WTC11 (cell line): ENCODE measurements around the gene HPX. TPM values are rescaled to one million over a fixed set of nuclear protein-coding genes. Genes with fewer than 3 reads are reported as not detected.

Experiments
- ATAC-seq: fragments of 200-7000 bp; cut with Tn5 transposase; 2 replicates; pipeline ENCODE4 v1.10.0; 2021; ENCODE audit warnings: mild to moderate bottlenecking, moderate library complexity
- CTCF ChIA-PET: fragments of 300-600 bp; sonication (Branson Sonifier 250); formaldehyde crosslinking; loops from one replicate; lab custom pipeline; 2021; ENCODE audit warnings: antibody characterized with exemption; lab: Charles Lee
- POLR2A ChIA-PET: fragments of 350-600 bp; sonication (Branson Sonifier 250); formaldehyde crosslinking; loops from one replicate; lab custom pipeline; 2021; ENCODE audit warnings: antibody characterized with exemption; lab: Charles Lee
- DNase-seq: peaks from one replicate; pipeline ENCODE4 v3.0.0; 2021; ENCODE audit warnings: low spot score
- H3K27ac Mint-ChIP-seq: 2 replicates; pipeline ENCODE4 v1.8.0; 2021; ENCODE audit warnings: mixed read lengths
- H3K27me3 Mint-ChIP-seq: 2 replicates; pipeline ENCODE4 v1.8.0; 2021; ENCODE audit warnings: low read depth, mild to moderate bottlenecking, moderate library complexity, mixed read lengths
- H3K36me3 Mint-ChIP-seq: 2 replicates; pipeline ENCODE4 v1.8.0; 2021; ENCODE audit warnings: mixed read lengths
- H3K4me1 Mint-ChIP-seq: 2 replicates; pipeline ENCODE4 v1.8.0; 2022; ENCODE audit warnings: mixed read lengths
- H3K4me3 Mint-ChIP-seq: 2 replicates; pipeline ENCODE4 v1.8.0; 2021; ENCODE audit warnings: mild to moderate bottlenecking, moderate library complexity, mixed read lengths
- H3K9me3 Mint-ChIP-seq: 2 replicates; pipeline ENCODE4 v1.8.0; 2021; ENCODE audit warnings: mixed read lengths
- ESRRA ChIP-seq: sonication (generic); formaldehyde crosslinking; IDR thresholded peaks from 2 replicates; pipeline ENCODE4 v1.8.1; 2022; ENCODE audit warnings: mild to moderate bottlenecking, missing genetic modification reagents, borderline replicate concordance
- FOXJ3 ChIP-seq: sonication (generic); formaldehyde crosslinking; IDR thresholded peaks from 2 replicates; pipeline ENCODE4 v1.9.0; 2021; ENCODE audit warnings: missing genetic modification reagents, mild to moderate bottlenecking, borderline replicate concordance
- FOXP4 ChIP-seq: sonication (generic); formaldehyde crosslinking; IDR thresholded peaks from 2 replicates; pipeline ENCODE4 v1.8.0; 2022; ENCODE audit warnings: mild to moderate bottlenecking, missing genetic modification reagents
- IRF2 ChIP-seq: sonication (generic); formaldehyde crosslinking; IDR thresholded peaks from 2 replicates; pipeline ENCODE4 v1.8.0; 2022; ENCODE audit warnings: low read depth, missing genetic modification reagents, borderline replicate concordance
- JUN ChIP-seq: sonication (generic); formaldehyde crosslinking; IDR thresholded peaks from 2 replicates; pipeline ENCODE4 v1.8.0; 2023; ENCODE audit warnings: mild to moderate bottlenecking, missing genetic modification reagents
- MYBL2 ChIP-seq: sonication (generic); formaldehyde crosslinking; IDR thresholded peaks from 2 replicates; pipeline ENCODE4 v1.8.1; 2023; ENCODE audit warnings: mild to moderate bottlenecking, moderate library complexity, missing genetic modification reagents
- NR2C2 ChIP-seq: sonication (generic); formaldehyde crosslinking; IDR thresholded peaks from 2 replicates; pipeline ENCODE4 v1.8.0; 2022; ENCODE audit warnings: mild to moderate bottlenecking, missing genetic modification reagents
- SP1 ChIP-seq: sonication (generic); formaldehyde crosslinking; conservative IDR thresholded peaks from 2 replicates; pipeline ENCODE4 v1.8.1; 2022; ENCODE audit warnings: missing genetic modification reagents
- STAT6 ChIP-seq: sonication (generic); formaldehyde crosslinking; conservative IDR thresholded peaks from 2 replicates; pipeline ENCODE4 v1.8.1; 2023; ENCODE audit warnings: mild to moderate bottlenecking, low read depth, missing genetic modification reagents, moderate library complexity
- TP53 ChIP-seq: sonication (generic); formaldehyde crosslinking; IDR thresholded peaks from 2 replicates; pipeline ENCODE4 v1.8.1; 2023; ENCODE audit warnings: mild to moderate bottlenecking, missing genetic modification reagents
- ZBTB21 ChIP-seq: sonication (generic); formaldehyde crosslinking; IDR thresholded peaks from 2 replicates; pipeline ENCODE4 v1.8.1; 2023; ENCODE audit warnings: mild to moderate bottlenecking, missing genetic modification reagents, borderline replicate concordance
- ZBTB43 ChIP-seq: sonication (generic); formaldehyde crosslinking; IDR thresholded peaks from 2 replicates; pipeline ENCODE4 v1.8.1; 2023; ENCODE audit warnings: mild to moderate bottlenecking, missing genetic modification reagents
- ZNF121 ChIP-seq: sonication (generic); formaldehyde crosslinking; IDR thresholded peaks from 2 replicates; pipeline ENCODE4 v1.8.0; 2023; ENCODE audit warnings: missing genetic modification reagents
- ZNF219 ChIP-seq: sonication (generic); formaldehyde crosslinking; IDR thresholded peaks from 2 replicates; pipeline ENCODE4 v1.8.0; 2023; ENCODE audit warnings: missing genetic modification reagents, mild to moderate bottlenecking, borderline replicate concordance
- total RNA-seq: library from RNA; stranded (reverse); gene quantifications from 3 replicates; pipeline ENCODE4 v1.2.3, GENCODE V29; 2021
- TF ChIP-seq, protein P1 (sequence below): fragments of 250-450 bp; sonication (Bioruptor Pico); IDR thresholded peaks from 2 replicates; pipeline ENCODE4 v1.8.0; 2021; ENCODE audit warnings: mild to moderate bottlenecking
- TF ChIP-seq, protein P2 (sequence below): fragments of 200-600 bp; IDR thresholded peaks from 2 replicates; pipeline ENCODE4 v1.8.0; 2022; ENCODE audit warnings: antibody characterized with exemption
- TF ChIP-seq, protein P3 (sequence below): sonication (generic); formaldehyde crosslinking; IDR thresholded peaks from 2 replicates; pipeline ENCODE4 v1.8.1; 2023; ENCODE audit warnings: mild to moderate bottlenecking, moderate library complexity, missing genetic modification reagents
- TF ChIP-seq, protein P4 (sequence below): fragments of 250-450 bp; sonication (Bioruptor Pico); IDR thresholded peaks from 2 replicates; pipeline ENCODE4 v2.1.2; 2022; ENCODE audit warnings: mild to moderate bottlenecking, moderate library complexity
- TF ChIP-seq, protein P5 (sequence below): sonication (generic); formaldehyde crosslinking; IDR thresholded peaks from 2 replicates; pipeline ENCODE4 v1.8.1; 2023; ENCODE audit warnings: mild to moderate bottlenecking, missing genetic modification reagents, moderate library complexity
- TF ChIP-seq, protein P6 (sequence below): sonication (generic); formaldehyde crosslinking; IDR thresholded peaks from 2 replicates; pipeline ENCODE4 v1.8.0; 2022; ENCODE audit warnings: mild to moderate bottlenecking, missing genetic modification reagents

Gene HPX
- total RNA-seq, 1 experiment from 2014 or later: 1.7 TPM

DNA sequence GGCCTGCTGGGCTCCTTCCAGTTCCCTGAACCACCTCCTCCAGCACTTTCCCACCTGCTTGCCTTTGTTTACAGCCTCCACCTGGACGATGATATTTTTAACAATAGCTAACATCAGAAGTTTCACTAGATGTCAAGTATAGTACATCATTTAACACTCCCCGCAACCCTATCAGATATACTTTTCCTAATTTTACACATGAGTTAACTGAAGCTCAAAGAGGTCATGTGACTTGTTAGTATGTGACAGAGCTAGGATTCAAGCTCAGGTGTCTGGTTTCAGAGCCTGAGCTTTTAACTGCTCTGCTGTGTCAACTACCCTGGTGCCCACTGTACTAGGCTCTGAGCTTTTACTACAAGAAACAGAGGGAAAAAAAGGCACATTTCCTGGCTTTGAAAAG, 14.3 kb upstream of the HPX start:
- Mint-ChIP-seq H3K27me3 (no peaks in the 10 kb centered on the region), H3K4me3 (no peak overlapping the region), H3K9me3 (no peaks in the 10 kb centered on the region), H3K27ac (no peak overlapping the region), H3K4me1 (no peaks in the 10 kb centered on the region), H3K36me3 (peaks cover 2% of the 10 kb centered on the region; the same call in 1 of the 2 replicates)
- DNase-seq (no peak), ATAC-seq (no peak)
- ChIA-PET POLR2A (no interaction called here), CTCF (interaction anchor here (1.0 to 6.0 kb wide), 2 partner anchors 11 to 27 kb away, joined by 3 to 42 read pairs; no protein-coding TSS in a partner anchor)
- no peak for TF ChIP-seq TP53
- TF ChIP-seq SP1: no peak
- TF ChIP-seq ZBTB43 (CRISPR knock-in tag): no peak
- TF ChIP-seq NR2C2: no peak
- no peak for TF ChIP-seq JUN (CRISPR knock-in tag)
- TF ChIP-seq, protein P1, sequence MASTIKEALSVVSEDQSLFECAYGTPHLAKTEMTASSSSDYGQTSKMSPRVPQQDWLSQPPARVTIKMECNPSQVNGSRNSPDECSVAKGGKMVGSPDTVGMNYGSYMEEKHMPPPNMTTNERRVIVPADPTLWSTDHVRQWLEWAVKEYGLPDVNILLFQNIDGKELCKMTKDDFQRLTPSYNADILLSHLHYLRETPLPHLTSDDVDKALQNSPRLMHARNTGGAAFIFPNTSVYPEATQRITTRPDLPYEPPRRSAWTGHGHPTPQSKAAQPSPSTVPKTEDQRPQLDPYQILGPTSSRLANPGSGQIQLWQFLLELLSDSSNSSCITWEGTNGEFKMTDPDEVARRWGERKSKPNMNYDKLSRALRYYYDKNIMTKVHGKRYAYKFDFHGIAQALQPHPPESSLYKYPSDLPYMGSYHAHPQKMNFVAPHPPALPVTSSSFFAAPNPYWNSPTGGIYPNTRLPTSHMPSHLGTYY (CRISPR knock-in tag): no peak
- TF ChIP-seq ZNF219: no peak
- TF ChIP-seq STAT6 (CRISPR knock-in tag): no peak
- TF ChIP-seq, protein P2, sequence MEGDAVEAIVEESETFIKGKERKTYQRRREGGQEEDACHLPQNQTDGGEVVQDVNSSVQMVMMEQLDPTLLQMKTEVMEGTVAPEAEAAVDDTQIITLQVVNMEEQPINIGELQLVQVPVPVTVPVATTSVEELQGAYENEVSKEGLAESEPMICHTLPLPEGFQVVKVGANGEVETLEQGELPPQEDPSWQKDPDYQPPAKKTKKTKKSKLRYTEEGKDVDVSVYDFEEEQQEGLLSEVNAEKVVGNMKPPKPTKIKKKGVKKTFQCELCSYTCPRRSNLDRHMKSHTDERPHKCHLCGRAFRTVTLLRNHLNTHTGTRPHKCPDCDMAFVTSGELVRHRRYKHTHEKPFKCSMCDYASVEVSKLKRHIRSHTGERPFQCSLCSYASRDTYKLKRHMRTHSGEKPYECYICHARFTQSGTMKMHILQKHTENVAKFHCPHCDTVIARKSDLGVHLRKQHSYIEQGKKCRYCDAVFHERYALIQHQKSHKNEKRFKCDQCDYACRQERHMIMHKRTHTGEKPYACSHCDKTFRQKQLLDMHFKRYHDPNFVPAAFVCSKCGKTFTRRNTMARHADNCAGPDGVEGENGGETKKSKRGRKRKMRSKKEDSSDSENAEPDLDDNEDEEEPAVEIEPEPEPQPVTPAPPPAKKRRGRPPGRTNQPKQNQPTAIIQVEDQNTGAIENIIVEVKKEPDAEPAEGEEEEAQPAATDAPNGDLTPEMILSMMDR: no peak
- TF ChIP-seq, protein P3, sequence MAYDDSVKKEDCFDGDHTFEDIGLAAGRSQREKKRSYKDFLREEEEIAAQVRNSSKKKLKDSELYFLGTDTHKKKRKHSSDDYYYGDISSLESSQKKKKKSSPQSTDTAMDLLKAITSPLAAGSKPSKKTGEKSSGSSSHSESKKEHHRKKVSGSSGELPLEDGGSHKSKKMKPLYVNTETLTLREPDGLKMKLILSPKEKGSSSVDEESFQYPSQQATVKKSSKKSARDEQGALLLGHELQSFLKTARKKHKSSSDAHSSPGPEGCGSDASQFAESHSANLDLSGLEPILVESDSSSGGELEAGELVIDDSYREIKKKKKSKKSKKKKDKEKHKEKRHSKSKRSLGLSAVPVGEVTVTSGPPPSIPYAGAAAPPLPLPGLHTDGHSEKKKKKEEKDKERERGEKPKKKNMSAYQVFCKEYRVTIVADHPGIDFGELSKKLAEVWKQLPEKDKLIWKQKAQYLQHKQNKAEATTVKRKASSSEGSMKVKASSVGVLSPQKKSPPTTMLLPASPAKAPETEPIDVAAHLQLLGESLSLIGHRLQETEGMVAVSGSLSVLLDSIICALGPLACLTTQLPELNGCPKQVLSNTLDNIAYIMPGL: no peak
- TF ChIP-seq, protein P4, sequence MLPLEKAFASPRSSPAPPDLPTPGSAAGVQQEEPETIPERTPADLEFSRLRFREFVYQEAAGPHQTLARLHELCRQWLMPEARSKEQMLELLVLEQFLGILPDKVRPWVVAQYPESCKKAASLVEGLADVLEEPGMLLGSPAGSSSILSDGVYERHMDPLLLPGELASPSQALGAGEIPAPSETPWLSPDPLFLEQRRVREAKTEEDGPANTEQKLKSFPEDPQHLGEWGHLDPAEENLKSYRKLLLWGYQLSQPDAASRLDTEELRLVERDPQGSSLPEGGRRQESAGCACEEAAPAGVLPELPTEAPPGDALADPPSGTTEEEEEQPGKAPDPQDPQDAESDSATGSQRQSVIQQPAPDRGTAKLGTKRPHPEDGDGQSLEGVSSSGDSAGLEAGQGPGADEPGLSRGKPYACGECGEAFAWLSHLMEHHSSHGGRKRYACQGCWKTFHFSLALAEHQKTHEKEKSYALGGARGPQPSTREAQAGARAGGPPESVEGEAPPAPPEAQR (CRISPR knock-in tag): no peak
- TF ChIP-seq ZBTB21 (CRISPR knock-in tag): no peak
- no peak for TF ChIP-seq FOXJ3 (CRISPR knock-in tag)
- TF ChIP-seq, protein P5, sequence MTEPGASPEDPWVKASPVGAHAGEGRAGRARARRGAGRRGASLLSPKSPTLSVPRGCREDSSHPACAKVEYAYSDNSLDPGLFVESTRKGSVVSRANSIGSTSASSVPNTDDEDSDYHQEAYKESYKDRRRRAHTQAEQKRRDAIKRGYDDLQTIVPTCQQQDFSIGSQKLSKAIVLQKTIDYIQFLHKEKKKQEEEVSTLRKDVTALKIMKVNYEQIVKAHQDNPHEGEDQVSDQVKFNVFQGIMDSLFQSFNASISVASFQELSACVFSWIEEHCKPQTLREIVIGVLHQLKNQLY (CRISPR knock-in tag): no peak
- TF ChIP-seq FOXP4 (CRISPR knock-in tag): no peak
- TF ChIP-seq MYBL2 (CRISPR knock-in tag): no peak
- no peak for TF ChIP-seq ESRRA
- TF ChIP-seq ZNF121 (CRISPR knock-in tag): no peak
- no peak for TF ChIP-seq IRF2 (CRISPR knock-in tag)
- TF ChIP-seq, protein P6, sequence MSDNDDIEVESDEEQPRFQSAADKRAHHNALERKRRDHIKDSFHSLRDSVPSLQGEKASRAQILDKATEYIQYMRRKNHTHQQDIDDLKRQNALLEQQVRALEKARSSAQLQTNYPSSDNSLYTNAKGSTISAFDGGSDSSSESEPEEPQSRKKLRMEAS (CRISPR knock-in tag): no peak
